Limb (tissue), 2 donors: ENCODE measurements around the gene HSD17B14.
A peak's percentile ranks its signal among the peaks of the same experiment; 100 is the strongest.

ENCODE experiments used
- DNase-seq, 2 donors: peaks; one replicate each; pipeline ENCODE4 v3.0.0-alpha.2; 2016; ENCODE audit errors: extremely low spot score in 2 of 2

Gene HSD17B14

GRCh38 chr19:48830965-48831364 is 5.3 kb downstream of the HSD17B14 start:
- DNase-seq: no peak

- DNase-seq: no peak
Measured at GRCh38 chr19:48830088-48830487, 6.2 kb downstream of the HSD17B14 start.

- no peak for DNase-seq
Measured at GRCh38 chr19:48826606-48827020, 9.7 kb downstream of the HSD17B14 start.

GRCh38 chr19:48822514-48822913 is 13.8 kb downstream of the HSD17B14 start:
- DNase-seq: no peak

GRCh38 chr19:48821633-48822032 is 14.7 kb downstream of the HSD17B14 start:
- DNase-seq: no peak

GRCh38 chr19:48819366-48819816 is 16.9 kb downstream of the HSD17B14 start:
- no peak for DNase-seq

- DNase-seq: no peak
Measured at GRCh38 chr19:48818234-48818820, 18.0 kb downstream of the HSD17B14 start.

- DNase-seq: no peak
Measured at GRCh38 chr19:48817585-48818124, 18.6 kb downstream of the HSD17B14 start.

GRCh38 chr19:48815870-48816501 is 20.3 kb downstream of the HSD17B14 start:
- DNase-seq: no peak

- DNase-seq: no peak
Measured at GRCh38 chr19:48814895-48815294, 21.4 kb downstream of the HSD17B14 start.

GRCh38 chr19:48813123-48813913 is 23.0 kb downstream of the HSD17B14 start:
- DNase-seq: no peak

- peak; percentile 77 to 85 for DNase-seq
Measured at GRCh38 chr19:48812094-48812929, 24.0 kb downstream of the HSD17B14 start.

GRCh38 chr19:48810151-48810550 is 26.1 kb downstream of the HSD17B14 start:
- no peak for DNase-seq

GRCh38 chr19:48807590-48808308 is 28.5 kb downstream of the HSD17B14 start:
- DNase-seq: no peak

GRCh38 chr19:48806818-48807589 is 29.3 kb downstream of the HSD17B14 start:
- DNase-seq: peak in 1 of 2 donors; percentile 44

GRCh38 chr19:48806518-48806817 is 29.8 kb downstream of the HSD17B14 start:
- peak; percentile 73 to 74 for DNase-seq

GRCh38 chr19:48805452-48805851 is 30.8 kb downstream of the HSD17B14 start:
- no peak for DNase-seq

GRCh38 chr19:48804496-48804895 is 31.8 kb downstream of the HSD17B14 start:
- no peak for DNase-seq

- no peak for DNase-seq
Measured at GRCh38 chr19:48802623-48803022, 33.7 kb downstream of the HSD17B14 start.
